ENCODE data around the gene FSCN2. TPM values are rescaled to one million over a fixed set of nuclear protein-coding genes. Genes with fewer than 3 reads are reported as not detected.
"Not testable (repeated sequence)": the region's sequence is repeated elsewhere in the genome, so short reads cannot be mapped to it uniquely, and the experiment has no call there.

Gene FSCN2
- total RNA-seq, 1 donor from 2014 or later, result 3.6 TPM

- intact Hi-C loops (cut with DNase I), result loop anchor here (10.0 kb wide), 1 partner anchor 329 kb away; no protein-coding TSS in a partner anchor
- DNase-seq, result no peak
- Histone ChIP-seq H3K27me3 (no peaks in the 10 kb centered on the region), H3K27ac (no peak overlapping the region), H3K9me3 (no peaks in the 10 kb centered on the region), H3K4me1 (no peaks in the 10 kb centered on the region), H3K4me3 (no peak overlapping the region), H3K36me3 (peaks cover 93% of the 10 kb centered on the region)
- ATAC-seq, result no peak
- TF ChIP-seq, protein P1, sequence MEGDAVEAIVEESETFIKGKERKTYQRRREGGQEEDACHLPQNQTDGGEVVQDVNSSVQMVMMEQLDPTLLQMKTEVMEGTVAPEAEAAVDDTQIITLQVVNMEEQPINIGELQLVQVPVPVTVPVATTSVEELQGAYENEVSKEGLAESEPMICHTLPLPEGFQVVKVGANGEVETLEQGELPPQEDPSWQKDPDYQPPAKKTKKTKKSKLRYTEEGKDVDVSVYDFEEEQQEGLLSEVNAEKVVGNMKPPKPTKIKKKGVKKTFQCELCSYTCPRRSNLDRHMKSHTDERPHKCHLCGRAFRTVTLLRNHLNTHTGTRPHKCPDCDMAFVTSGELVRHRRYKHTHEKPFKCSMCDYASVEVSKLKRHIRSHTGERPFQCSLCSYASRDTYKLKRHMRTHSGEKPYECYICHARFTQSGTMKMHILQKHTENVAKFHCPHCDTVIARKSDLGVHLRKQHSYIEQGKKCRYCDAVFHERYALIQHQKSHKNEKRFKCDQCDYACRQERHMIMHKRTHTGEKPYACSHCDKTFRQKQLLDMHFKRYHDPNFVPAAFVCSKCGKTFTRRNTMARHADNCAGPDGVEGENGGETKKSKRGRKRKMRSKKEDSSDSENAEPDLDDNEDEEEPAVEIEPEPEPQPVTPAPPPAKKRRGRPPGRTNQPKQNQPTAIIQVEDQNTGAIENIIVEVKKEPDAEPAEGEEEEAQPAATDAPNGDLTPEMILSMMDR (IDR thresholded peaks at IDR 0.05), result no peak
Measured at GRCh38 chr17:81583589-81584342, 55.6 kb downstream of the FSCN2 start.

DNA sequence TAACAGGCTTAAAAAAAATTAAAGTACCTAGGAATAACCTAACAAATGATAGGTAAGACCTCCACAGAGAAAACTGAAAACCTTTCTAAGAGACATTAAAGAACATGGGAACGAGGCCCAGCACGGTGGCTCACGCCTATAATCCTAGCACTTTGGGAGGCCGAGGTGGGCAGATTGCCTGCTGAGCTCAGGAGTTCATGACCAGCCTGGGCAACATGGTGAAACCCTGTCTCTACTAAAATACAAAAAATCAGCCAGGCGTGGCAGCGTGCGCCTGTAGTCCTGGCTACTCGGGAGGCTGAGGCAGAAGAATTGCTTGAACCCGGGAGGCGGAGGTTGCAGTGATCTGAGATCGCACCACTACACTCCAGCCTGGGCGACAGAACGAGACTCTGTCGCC, 56.6 kb downstream of the FSCN2 start:
- H3K27me3 ChIP-seq, H3K27ac ChIP-seq, H3K9me3 ChIP-seq, H3K4me1 ChIP-seq, ATAC-seq, H3K4me3 ChIP-seq, DNase-seq: not testable (repeated sequence)
- H3K36me3 ChIP-seq, result peaks cover 95% of the 10 kb centered on the region
- intact Hi-C loops (cut with DNase I), result loop anchor here (10.0 kb wide), 1 partner anchor 330 kb away; no protein-coding TSS in a partner anchor

DNA sequence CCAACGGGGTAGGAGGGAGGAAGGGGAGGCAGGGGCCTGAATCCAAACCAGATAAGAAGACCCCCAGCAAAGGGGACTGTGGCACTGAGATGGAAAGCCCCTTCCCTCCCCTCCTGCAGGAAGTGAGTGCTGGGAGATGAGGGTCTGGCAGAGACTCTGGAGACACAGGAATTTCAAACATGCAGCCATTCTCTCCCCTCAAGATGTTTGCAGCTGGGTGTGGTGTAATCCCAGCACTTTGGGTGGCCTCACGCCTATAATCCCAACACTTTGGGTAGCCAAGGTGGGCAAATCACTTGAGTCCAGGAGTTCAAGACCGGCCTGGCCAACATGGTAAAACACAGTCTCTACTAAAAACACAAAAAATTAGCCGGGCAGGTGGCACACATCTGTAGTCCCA, 57.9 kb downstream of the FSCN2 start:
- H3K36me3 ChIP-seq, result peaks cover 97% of the 10 kb centered on the region
- H3K27me3 ChIP-seq, result no peaks in the 10 kb centered on the region
- DNase-seq (no peak), ATAC-seq (no peak)
- TF ChIP-seq, protein P1 (IDR thresholded peaks at IDR 0.05), result no peak
- no peak overlapping the region for H3K27ac ChIP-seq
- intact Hi-C loops (cut with DNase I), result loop anchor here (10.0 kb wide), 1 partner anchor 331 kb away; no protein-coding TSS in a partner anchor
- H3K4me3 ChIP-seq, result no peak overlapping the region
- no peaks in the 10 kb centered on the region for H3K9me3 ChIP-seq
- H3K4me1 ChIP-seq, result no peaks in the 10 kb centered on the region

Other genes with a start within 250 kb of the FSCN2 start
- 87.3 TPM for gene SLC38A10, start 233.1 kb upstream of the FSCN2 start, total RNA-seq
- 23.3 TPM for gene BAHCC1, start 132.9 kb upstream of the FSCN2 start, total RNA-seq
- gene ACTG1, start 15.6 kb upstream of the FSCN2 start, total RNA-seq, result 2,193 TPM
- 27.3 TPM for gene FAAP100, start 24.0 kb downstream of the FSCN2 start, total RNA-seq
- gene NPLOC4, start 108.7 kb downstream of the FSCN2 start, total RNA-seq, result 93.6 TPM
- gene TSPAN10, start 108.8 kb downstream of the FSCN2 start, total RNA-seq, result 1.1 TPM
- gene PDE6G, start 128.2 kb downstream of the FSCN2 start, total RNA-seq, result 1.0 TPM
- gene OXLD1, start 138.2 kb downstream of the FSCN2 start, total RNA-seq, result 26.7 TPM
- gene CCDC137, start 138.4 kb downstream of the FSCN2 start, total RNA-seq, result 13.7 TPM
- gene ARL16, start 155.4 kb downstream of the FSCN2 start, total RNA-seq, result 19.5 TPM
- 88.3 TPM for gene HGS, start 155.6 kb downstream of the FSCN2 start, total RNA-seq
- gene MRPL12, start 175.0 kb downstream of the FSCN2 start, total RNA-seq, result 40.3 TPM
- 6.3 TPM for gene SLC25A10, start 183.9 kb downstream of the FSCN2 start, total RNA-seq